ENCODE data around the gene COL26A1. TPM values are rescaled to one million over a fixed set of nuclear protein-coding genes. Genes with fewer than 3 reads are reported as not detected.

Gene COL26A1
- total RNA-seq, 4 donors from 2014 or later: not detected

- H3K36me3 ChIP-seq: no peaks in the 10 kb centered on the region
- H3K27ac ChIP-seq: no peak overlapping the region
- intact Hi-C loops (cut with DNase I; ENCODE audit: low total_unique reads): no loop called here
- H3K4me3 ChIP-seq: no peak overlapping the region
- no peak for DNase-seq
- peaks cover 3% of the 10 kb centered on the region for H3K27me3 ChIP-seq
- H3K9me3 ChIP-seq: no peaks in the 10 kb centered on the region
- in situ Hi-C loops (cut with MboI; ENCODE audit: low pct_ligation_motif_present in 1 of 4, low pct_unique_long_range_greater_than_20kb in 1 of 4, low sequenced_read_pairs in 3 of 4): no loop called here
- H3K4me1 ChIP-seq: no peaks in the 10 kb centered on the region
- no peak for TF ChIP-seq CTCF (IDR thresholded peaks at IDR 0.05)
- no peak for TF ChIP-seq POLR2AphosphoS5 (IDR thresholded peaks at IDR 0.05)
- no peak for TF ChIP-seq EP300 (IDR thresholded peaks at IDR 0.05; ENCODE audit: low read depth)
- no peak for TF ChIP-seq POLR2A (IDR thresholded peaks at IDR 0.05)
- WGBS, 2 donors (ENCODE audit: low coverage in 1 of 2): 88 to 100% methylated on average over 2 to 5 of the region's 5 CpGs
These were observed 158.8 kb downstream of the COL26A1 start for GRCh38 chr7:101521430-101521925.

GRCh38 chr7:101522021-101522420, 159.3 kb downstream of the COL26A1 start:
- WGBS, 2 donors (ENCODE audit: low coverage in 1 of 2): 60 to 68% methylated on average over 4 to 5 of the region's 5 CpGs
- no peak for DNase-seq
- Histone ChIP-seq H3K27ac (no peak overlapping the region), H3K27me3 (peaks cover 3% of the 10 kb centered on the region), H3K4me1 (no peaks in the 10 kb centered on the region), H3K9me3 (no peaks in the 10 kb centered on the region), H3K36me3 (no peaks in the 10 kb centered on the region), H3K4me3 (no peak overlapping the region)
- in situ Hi-C loops (cut with MboI; ENCODE audit: low pct_ligation_motif_present in 1 of 4, low pct_unique_long_range_greater_than_20kb in 1 of 4, low sequenced_read_pairs in 3 of 4) (no loop called here), intact Hi-C loops (cut with DNase I; ENCODE audit: low total_unique reads) (no loop called here)
- TF ChIP-seq EP300 (IDR thresholded peaks at IDR 0.05; ENCODE audit: low read depth): no peak

- in situ Hi-C loops (cut with MboI; ENCODE audit: low pct_ligation_motif_present in 1 of 4, low pct_unique_long_range_greater_than_20kb in 1 of 4, low sequenced_read_pairs in 3 of 4) (loop anchor here in 1 of 4 donors (25.0 kb wide), 1 partner anchor 859 kb away; the partner anchor contains the start of gene PRKRIP1), intact Hi-C loops (cut with DNase I; ENCODE audit: low total_unique reads) (no loop called here)
- Histone ChIP-seq H3K27me3 (no peaks in the 10 kb centered on the region), H3K36me3 (no peaks in the 10 kb centered on the region), H3K27ac (no peak overlapping the region), H3K4me1 (no peaks in the 10 kb centered on the region), H3K4me3 (no peak overlapping the region), H3K9me3 (no peaks in the 10 kb centered on the region)
- no peak for TF ChIP-seq EP300 (IDR thresholded peaks at IDR 0.05; ENCODE audit: low read depth)
- no peak for TF ChIP-seq POLR2A (IDR thresholded peaks at IDR 0.05)
- no peak for TF ChIP-seq POLR2AphosphoS5 (IDR thresholded peaks at IDR 0.05)
- no peak for TF ChIP-seq CTCF (IDR thresholded peaks at IDR 0.05)
- no peak for DNase-seq
- WGBS, 2 donors (ENCODE audit: low coverage in 1 of 2): 49 to 60% methylated on average over 1 to 13 of the region's 13 CpGs
These were observed 165.4 kb downstream of the COL26A1 start for GRCh38 chr7:101527844-101528667.

GRCh38 chr7:101529560-101529959, 166.9 kb downstream of the COL26A1 start:
- WGBS, 2 donors (ENCODE audit: low coverage in 1 of 2): 71% methylated on average over 4 of the region's 4 CpGs; no CpG with 5 or more reads in 1 of the 2 donors
- TF ChIP-seq POLR2AphosphoS5 (IDR thresholded peaks at IDR 0.05) (no peak), POLR2A (IDR thresholded peaks at IDR 0.05) (no peak), CTCF (IDR thresholded peaks at IDR 0.05) (no peak), EP300 (IDR thresholded peaks at IDR 0.05; ENCODE audit: low read depth) (no peak)
- Histone ChIP-seq H3K36me3 (no peaks in the 10 kb centered on the region), H3K27me3 (no peaks in the 10 kb centered on the region), H3K4me1 (no peaks in the 10 kb centered on the region), H3K27ac (no peak overlapping the region), H3K9me3 (no peaks in the 10 kb centered on the region), H3K4me3 (no peak overlapping the region)
- in situ Hi-C loops (cut with MboI; ENCODE audit: low pct_ligation_motif_present in 1 of 4, low pct_unique_long_range_greater_than_20kb in 1 of 4, low sequenced_read_pairs in 3 of 4) (loop anchor here in 1 of 4 donors (25.0 kb wide), 1 partner anchor 858 kb away; the partner anchor contains the start of gene PRKRIP1), intact Hi-C loops (cut with DNase I; ENCODE audit: low total_unique reads) (no loop called here)
- DNase-seq: no peak

All from transverse colon (tissue), 4 donors.